HUES6 (cell line): ENCODE data around the gene WDR91.
"Not testable (repeated sequence)": the region's sequence is repeated elsewhere in the genome, so short reads cannot be mapped to it uniquely, and the experiment has no call there.

Source experiments
- H3K27ac ChIP-seq: 2 replicates; pipeline ENCODE4 v1.7.0; 2013; ENCODE audit warnings: low read depth, mild to moderate bottlenecking, low read length, inconsistent platforms
- H3K27me3 ChIP-seq: 2 replicates; pipeline ENCODE4 v1.6.1; 2013; ENCODE audit warnings: low read length; ENCODE audit not compliant: control insufficient read depth, insufficient read depth
- H3K36me3 ChIP-seq: 2 replicates; pipeline ENCODE4 v1.6.1; 2013; ENCODE audit warnings: low read length; ENCODE audit not compliant: control insufficient read depth, insufficient read depth
- H3K4me1 ChIP-seq: 2 replicates; pipeline ENCODE4 v1.6.1; 2013; ENCODE audit warnings: low read length; ENCODE audit not compliant: control insufficient read depth, insufficient read depth
- H3K4me3 ChIP-seq: 2 replicates; pipeline ENCODE4 v1.5.1; 2013; ENCODE audit warnings: low read depth, low read length
- H3K9ac ChIP-seq: one replicate; pipeline ENCODE4 v1.6.1; 2013; ENCODE audit warnings: mild to moderate bottlenecking, low read length
- H3K9me3 ChIP-seq: 2 replicates; pipeline ENCODE4 v1.6.1; 2013; ENCODE audit warnings: low read depth, low read length; ENCODE audit not compliant: control insufficient read depth, insufficient read depth

Gene WDR91

DNA sequence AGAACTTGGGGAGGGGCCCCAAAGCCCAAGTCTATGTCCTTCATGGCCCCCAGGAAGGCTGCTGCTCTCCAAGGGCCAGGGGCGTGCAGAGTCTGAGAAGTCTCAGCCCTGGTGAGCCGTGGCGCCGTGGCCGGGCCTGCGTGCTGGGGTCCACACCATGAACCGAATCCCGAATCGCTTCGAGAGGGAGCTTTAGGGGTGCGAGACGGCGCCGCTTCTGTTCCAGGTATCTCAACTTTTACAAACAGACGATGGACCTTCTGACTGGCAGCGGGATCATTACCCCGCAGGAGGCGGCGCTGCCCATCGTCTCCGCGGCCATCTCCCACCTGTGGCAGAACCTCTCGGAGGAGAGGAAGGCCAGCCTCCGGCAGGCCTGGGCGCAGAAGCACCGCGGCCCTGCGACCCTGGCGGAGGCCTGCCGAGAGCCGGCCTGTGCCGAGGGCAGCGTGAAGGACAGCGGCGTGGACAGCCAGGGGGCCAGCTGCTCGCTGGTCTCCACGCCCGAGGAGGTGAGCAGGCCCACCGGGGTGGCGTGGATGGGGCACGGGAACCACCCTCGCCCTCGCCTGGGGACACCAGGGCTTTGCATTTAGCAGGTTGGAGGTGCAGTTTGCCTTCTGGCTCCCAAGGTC lies 35.0 kb upstream of the WDR91 start:
- no peak overlapping the region for H3K27ac ChIP-seq
- no peaks in the 10 kb centered on the region for H3K4me1 ChIP-seq
- no peaks in the 10 kb centered on the region for H3K27me3 ChIP-seq
- H3K9me3 ChIP-seq: no peaks in the 10 kb centered on the region
- H3K4me3 ChIP-seq: no peak overlapping the region
- H3K36me3 ChIP-seq: no peaks in the 10 kb centered on the region
- H3K9ac ChIP-seq: no peak overlapping the region

DNA sequence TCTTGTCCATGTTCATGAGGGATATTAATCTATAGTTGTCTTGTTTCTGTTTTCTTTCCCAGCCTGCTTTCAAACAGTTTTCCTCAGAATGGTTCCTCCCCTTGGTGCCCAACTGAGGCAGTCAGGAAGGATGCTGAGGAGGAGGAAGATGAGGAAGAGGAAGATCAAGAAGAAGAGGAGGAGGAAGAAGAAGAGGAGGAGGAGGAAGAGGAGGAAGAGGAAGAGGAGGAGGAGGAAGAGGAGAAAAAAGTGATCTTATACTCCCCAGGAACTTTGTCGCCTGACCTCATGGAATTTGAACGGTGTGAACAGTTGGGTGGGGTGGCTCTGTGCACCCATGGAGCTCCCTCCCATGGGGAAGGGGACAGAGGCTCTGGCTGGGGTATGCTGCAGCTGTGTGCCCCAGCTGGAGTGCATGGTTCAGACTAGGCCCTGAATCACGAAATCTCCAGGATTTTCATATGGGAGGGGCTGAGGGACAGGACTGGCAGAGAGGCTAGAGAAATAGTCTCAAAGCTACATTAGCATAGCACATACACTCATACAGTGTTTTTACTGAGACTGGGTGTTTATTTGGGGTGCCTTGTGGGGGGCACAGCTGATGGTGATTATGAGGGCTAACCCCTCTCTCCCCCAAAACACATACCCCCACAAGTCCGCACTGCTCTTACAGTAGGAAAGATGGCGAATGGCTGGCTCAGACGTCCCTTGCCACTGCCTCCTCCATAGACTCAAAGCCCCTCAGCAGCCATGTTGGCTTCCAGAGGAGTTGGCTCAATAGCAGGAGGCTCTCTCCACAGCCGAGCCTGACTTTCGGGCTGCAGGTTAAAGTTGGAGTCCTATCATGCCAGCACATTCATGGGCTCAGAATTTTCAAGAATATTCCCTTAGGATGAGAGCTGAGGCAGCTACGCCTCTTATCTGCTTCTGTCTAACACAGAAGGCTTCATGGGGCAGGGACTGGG lies 34.2 kb upstream of the WDR91 start:
- no peaks in the 10 kb centered on the region for H3K36me3 ChIP-seq
- H3K27me3 ChIP-seq: no peaks in the 10 kb centered on the region
- no peaks in the 10 kb centered on the region for H3K4me1 ChIP-seq
- no peak overlapping the region for H3K9ac ChIP-seq
- no peak overlapping the region for H3K4me3 ChIP-seq
- H3K9me3 ChIP-seq: no peaks in the 10 kb centered on the region
- no peak overlapping the region for H3K27ac ChIP-seq

DNA sequence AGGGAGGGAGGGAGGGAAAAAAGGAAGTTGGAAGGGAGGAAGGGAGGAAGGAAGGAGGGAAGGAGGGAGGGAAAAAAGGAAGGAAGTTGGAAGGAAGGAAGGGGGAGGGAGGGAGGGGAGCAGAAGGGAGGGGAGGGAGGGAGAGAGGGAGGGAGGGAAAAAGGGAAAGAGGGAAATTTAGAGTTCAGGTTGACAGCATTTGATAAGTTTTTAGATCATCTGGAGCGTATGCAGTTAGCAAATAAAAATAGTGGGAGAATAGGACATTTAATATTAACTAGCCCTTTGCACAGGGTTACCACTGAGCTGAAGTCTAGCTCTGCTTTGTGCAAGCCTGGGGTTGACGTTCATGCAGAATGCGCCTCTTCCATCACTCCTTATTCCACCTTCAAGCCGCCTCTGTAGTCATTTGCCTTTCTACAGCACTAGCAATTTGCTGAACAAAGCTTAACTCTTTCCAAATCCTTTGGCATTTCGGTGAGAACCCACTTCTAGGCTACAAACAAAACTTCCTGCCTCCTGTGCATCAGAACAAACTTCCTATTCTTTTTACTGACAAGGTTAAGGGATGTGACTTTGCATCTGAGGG lies 30.9 kb upstream of the WDR91 start:
- no peak overlapping the region for H3K27ac ChIP-seq
- H3K4me1 ChIP-seq: peaks cover 5% of the 10 kb centered on the region; the same call in 1 of the 2 replicates
- H3K36me3 ChIP-seq: no peaks in the 10 kb centered on the region
- no peaks in the 10 kb centered on the region for H3K9me3 ChIP-seq
- no peak overlapping the region for H3K9ac ChIP-seq
- H3K4me3 ChIP-seq: no peak overlapping the region
- no peaks in the 10 kb centered on the region for H3K27me3 ChIP-seq

DNA sequence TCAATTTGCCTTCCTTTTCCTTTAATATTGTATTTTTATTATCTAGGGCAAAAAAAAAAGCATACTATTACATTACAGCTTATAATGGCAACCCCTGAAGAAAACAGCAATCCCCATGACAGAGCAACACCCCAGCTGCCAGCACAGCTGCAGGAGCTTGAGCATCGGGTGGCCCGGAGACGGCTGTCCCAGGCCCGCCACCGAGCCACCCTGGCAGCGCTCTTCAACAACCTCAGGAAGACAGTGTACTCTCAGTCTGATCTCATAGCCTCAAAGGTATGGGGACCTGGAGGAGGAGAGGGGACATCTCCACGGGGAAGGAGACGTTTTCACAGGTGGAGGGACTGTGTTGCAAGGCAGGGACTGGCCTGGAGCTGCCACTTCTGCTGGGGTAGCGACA lies 29.1 kb upstream of the WDR91 start:
- H3K4me1 ChIP-seq: peaks cover 5% of the 10 kb centered on the region; the same call in 1 of the 2 replicates
- no peaks in the 10 kb centered on the region for H3K36me3 ChIP-seq
- H3K9me3 ChIP-seq: no peaks in the 10 kb centered on the region

DNA sequence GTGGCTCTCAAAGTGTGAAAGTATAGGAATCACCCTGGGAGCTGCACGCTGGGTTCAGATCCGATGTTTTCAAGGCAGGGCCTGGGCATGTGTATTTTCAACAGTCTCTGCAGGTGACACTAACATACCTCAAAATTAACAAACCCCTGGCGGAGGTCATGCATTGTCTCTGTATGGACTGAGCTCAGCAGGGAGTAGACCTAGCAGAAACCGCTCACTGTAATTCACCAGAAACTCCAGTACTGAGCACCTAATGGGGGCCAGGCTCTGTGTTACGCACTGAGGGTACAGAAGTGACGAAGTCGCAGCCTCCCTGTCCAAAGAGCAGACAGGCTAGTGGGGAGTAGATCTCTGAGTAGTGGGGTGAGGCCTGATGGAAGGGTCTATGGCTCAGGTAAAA lies 27.9 kb upstream of the WDR91 start:
- no peak overlapping the region for H3K4me3 ChIP-seq
- no peak overlapping the region for H3K9ac ChIP-seq
- H3K36me3 ChIP-seq: no peaks in the 10 kb centered on the region
- H3K27me3 ChIP-seq: no peaks in the 10 kb centered on the region
- no peaks in the 10 kb centered on the region for H3K9me3 ChIP-seq
- no peak overlapping the region for H3K27ac ChIP-seq
- peaks cover 5% of the 10 kb centered on the region; the same call in 1 of the 2 replicates for H3K4me1 ChIP-seq

More for the DNA sequence above, 29.1 kb upstream of the WDR91 start:
- no peaks in the 10 kb centered on the region for H3K27me3 ChIP-seq
- H3K4me3 ChIP-seq: no peak overlapping the region
- no peak overlapping the region for H3K9ac ChIP-seq
- no peak overlapping the region for H3K27ac ChIP-seq

DNA sequence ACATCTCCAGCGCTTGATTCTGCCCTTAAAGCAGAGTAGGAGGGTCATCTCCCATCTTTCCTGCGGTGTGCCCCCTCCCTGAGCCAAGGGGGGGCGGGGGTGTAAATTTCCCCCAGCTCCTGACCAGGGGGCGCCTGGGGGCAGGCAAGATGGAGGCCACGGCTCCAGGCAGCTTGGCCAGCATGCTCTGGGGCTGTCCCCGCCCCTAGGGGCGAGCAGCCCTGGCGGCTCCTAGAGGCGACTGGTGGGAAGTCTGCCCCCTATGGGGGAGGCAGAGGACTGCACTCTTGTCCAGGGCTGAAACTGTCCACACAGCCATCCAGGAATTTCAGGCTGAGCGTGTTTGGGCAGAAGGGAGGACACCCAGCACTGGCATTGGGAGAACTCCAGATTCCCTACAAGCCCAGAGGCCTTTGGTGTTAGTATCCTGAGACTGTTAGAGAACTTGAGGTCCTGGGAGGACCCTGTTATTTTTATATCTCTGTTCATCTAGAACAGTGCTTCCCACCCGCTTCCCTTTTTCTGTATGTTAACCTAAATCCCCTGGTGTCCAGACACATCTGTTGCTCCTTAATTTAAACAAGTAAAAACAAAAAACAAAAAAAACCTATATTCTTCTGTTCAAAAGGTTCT lies 26.9 kb upstream of the WDR91 start:
- no peaks in the 10 kb centered on the region for H3K36me3 ChIP-seq
- no peak overlapping the region for H3K9ac ChIP-seq
- H3K27me3 ChIP-seq: no peaks in the 10 kb centered on the region
- no peak overlapping the region for H3K27ac ChIP-seq
- H3K4me1 ChIP-seq: peaks cover 5% of the 10 kb centered on the region; the same call in 1 of the 2 replicates
- no peak overlapping the region for H3K4me3 ChIP-seq
- no peaks in the 10 kb centered on the region for H3K9me3 ChIP-seq

DNA sequence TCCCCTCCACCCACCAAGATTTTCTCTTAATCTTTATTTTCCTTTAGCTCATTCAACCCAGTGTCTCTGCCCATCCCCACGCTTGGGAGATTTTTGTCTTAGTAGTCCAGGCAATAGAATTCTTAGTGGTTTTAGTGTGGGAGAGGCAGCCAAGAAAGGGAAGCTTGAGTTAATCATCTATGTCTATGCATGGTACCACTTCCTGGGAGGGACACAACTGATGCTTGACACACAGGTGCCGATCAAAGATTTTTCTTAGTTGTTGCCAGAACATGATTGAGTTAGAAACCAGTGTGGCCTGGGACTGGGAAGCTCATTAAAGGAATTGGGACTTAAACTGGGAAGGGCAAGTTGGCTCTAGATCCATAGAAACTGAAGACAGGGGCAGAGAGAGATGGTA lies 25.4 kb upstream of the WDR91 start:
- Histone ChIP-seq H3K9ac (no peak overlapping the region), H3K36me3 (no peaks in the 10 kb centered on the region), H3K27me3 (no peaks in the 10 kb centered on the region), H3K9me3 (no peaks in the 10 kb centered on the region), H3K27ac (no peak overlapping the region), H3K4me1 (peaks cover 5% of the 10 kb centered on the region; the same call in 1 of the 2 replicates), H3K4me3 (no peak overlapping the region)

DNA sequence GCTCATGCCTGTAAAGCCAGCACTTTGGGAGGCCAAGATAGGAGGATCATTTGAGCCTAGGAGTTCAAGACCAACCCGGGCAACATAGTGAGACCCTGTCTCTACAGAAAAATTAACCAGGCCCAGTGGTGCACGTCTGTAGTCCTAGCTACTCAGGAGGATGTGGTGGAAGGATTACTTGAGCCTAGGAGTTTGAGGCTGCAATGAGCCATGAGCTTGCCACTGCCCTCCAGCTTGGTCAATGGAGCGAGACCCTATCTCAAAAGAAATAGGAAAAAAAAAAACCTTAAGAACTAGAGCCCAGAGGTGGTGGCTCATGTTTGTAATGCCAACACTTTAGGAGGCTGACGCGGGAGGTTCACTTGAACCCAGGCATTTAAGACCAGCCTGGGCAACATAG lies 24.5 kb upstream of the WDR91 start:
- no peak overlapping the region for H3K9ac ChIP-seq
- H3K4me3 ChIP-seq: no peak overlapping the region
- H3K27ac ChIP-seq: no peak overlapping the region
- peaks cover 5% of the 10 kb centered on the region; the same call in 1 of the 2 replicates for H3K4me1 ChIP-seq
- no peaks in the 10 kb centered on the region for H3K36me3 ChIP-seq
- no peaks in the 10 kb centered on the region for H3K27me3 ChIP-seq
- no peaks in the 10 kb centered on the region for H3K9me3 ChIP-seq

DNA sequence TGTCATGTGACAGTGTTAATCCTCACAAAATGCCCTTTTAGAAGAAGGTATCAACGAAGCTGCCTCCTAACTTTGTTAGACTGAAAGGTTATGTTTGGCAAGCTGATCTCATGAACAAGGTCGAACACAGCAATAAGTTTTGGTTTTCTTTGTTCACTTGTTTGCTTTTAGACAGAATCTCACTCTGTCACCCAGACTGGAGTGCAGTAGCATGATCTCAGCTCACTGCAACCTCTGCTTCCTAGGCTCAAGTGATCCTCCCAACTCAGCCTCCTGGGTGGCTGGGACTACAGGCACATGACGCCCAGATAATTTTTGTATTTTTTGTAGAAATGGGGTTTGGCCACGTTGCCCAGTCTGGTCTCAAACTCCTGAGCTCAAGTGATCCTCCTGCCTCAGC lies 23.4 kb upstream of the WDR91 start:
- Histone ChIP-seq H3K4me3 (no peak overlapping the region), H3K36me3 (no peaks in the 10 kb centered on the region), H3K27me3 (no peaks in the 10 kb centered on the region), H3K4me1 (peaks cover 5% of the 10 kb centered on the region; the same call in 1 of the 2 replicates), H3K9me3 (no peaks in the 10 kb centered on the region), H3K9ac (no peak overlapping the region), H3K27ac (no peak overlapping the region)

DNA sequence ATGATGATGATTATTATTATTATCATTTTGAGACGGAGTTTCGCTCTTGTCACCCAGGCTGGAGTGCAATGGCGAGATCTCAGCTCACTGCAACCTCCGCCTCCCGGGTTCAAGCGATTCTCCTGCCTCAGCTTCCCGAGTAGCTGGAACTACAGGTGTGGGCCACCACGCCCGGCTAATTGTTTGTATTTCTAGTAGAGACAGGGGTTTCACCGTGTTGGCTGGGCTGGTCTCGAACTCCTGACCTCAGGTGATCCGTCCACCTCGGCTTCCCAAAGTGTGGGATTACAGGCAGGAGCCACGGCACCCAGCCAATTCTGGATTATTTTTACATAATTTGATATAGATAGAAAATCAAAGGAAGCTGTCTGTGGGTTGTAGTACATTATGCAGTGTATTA lies 22.8 kb upstream of the WDR91 start:
- H3K36me3 ChIP-seq, H3K9ac ChIP-seq, H3K27me3 ChIP-seq, H3K9me3 ChIP-seq, H3K4me3 ChIP-seq, H3K4me1 ChIP-seq, H3K27ac ChIP-seq: not testable (repeated sequence)
